ENCODE results near the gene PPFIA3.
A peak's percentile ranks its signal among the peaks of the same experiment; 100 is the strongest.

PPFIA3 gene

DNA sequence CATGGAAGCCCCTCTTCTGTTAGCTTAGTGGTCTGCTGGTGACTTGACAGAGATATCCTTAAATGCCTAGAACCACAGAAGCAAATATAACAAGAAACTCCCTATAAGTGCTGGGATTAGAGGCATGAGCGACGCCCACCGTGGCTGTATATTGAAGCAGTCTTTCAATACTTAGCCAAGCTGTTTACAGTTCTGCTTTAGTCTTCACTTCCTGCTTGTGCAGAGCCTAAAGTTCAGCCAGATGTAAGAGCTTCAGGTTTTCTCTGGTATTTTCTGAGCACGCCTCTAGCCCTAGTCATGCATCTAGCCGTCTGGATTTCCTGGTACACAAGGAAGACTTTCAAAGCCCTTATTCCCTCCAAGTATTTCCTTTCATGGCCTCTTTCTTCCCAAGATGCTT is 66.8 kb downstream of the PPFIA3 start:
- DNase-seq, result no peak

DNA sequence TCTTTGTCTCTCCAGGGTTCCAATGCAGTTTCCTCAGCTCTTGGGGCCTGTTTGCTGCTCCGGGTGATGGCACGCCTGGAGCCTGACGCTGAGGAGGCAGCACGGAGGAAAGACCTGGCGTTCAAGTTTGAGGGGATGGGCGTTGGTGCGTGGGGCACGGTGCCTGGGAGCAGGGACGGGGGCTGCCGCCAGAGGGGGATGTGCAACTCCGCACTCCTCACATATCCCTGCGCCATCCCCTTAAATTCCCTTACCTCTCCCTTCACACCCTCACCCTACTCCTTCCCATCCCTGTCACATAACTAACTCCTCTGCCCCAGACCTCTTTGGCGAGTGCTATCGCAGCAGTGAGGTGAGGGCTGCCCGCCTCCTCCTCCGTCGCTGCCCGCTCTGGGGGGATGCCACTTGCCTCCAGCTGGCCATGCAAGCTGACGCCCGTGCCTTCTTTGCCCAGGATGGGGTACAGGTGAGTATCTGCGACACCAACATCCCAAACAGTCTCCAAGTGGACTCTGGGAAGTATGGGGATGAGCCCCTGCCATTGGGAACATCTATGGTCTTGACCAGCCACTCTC is 69.4 kb downstream of the PPFIA3 start:
- no peak for DNase-seq

DNA sequence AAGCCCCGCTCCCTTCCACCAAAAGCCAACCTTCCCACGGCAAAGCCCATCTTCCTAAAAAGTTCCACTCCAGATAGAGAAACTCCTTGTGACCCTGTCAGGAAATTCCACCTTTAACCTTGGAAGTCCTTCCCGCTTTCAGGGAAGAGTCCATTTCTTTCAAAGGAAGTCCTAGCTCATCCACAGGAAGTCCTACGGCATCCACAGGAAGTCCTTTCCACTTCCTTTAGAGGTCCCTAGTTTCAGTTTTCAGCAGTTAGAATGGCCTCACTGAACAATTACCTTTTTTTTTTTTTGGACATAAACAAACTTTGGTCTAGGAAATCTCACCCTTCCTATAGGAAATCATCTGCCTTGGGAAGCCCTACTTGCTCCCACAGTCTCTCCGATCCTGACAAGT is 69.9 kb downstream of the PPFIA3 start:
- DNase-seq, result no peak

DNA sequence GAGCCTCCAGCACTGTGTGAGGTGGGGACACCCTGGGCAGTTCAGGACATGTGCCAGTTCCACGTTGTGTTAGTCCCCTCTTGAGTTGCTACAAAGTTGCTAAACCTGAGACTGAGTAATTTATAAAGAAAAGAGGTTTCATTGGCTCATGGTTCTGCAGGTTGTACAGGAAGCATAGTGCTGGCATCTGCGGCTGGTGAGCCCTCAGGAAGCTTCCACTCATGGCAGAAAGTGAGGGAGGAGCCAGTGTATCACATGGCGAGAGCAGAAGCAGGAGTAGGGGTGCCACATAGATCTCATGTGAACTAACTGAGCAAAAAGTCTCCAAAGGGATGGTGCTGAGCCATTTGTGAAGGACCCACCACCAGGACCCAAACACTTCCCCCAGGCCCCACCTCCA is 71.4 kb downstream of the PPFIA3 start:
- DNase-seq, result no peak

DNA sequence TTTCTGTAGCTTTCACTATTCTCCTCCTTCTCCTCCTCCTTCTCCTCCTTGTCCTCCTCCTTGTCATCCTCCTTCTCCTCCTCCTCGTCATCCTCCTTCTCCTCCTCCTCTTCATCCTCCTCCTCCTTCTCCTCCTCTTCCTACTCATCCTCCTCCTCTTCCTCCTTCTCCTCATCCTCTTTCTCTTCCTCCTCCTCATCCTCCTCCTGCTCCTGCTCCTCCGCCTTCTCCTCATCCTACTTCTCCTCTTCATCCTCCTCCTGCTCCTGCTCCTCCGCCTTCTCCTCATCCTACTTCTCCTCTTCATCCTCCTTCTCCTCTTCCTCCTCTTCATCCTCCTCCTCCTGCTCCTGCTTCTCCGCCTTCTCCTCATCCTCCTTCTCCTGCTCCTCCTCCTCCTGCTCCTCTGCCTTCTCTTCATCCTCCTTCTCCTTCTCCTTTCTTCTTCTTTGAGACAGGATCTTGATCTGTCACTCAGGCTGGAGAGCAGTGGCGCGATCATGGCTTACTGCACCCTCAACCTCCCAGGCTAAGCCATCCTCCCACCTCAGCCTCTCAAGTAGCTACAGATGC is 74.6 kb downstream of the PPFIA3 start:
- DNase-seq, result no peak

DNA sequence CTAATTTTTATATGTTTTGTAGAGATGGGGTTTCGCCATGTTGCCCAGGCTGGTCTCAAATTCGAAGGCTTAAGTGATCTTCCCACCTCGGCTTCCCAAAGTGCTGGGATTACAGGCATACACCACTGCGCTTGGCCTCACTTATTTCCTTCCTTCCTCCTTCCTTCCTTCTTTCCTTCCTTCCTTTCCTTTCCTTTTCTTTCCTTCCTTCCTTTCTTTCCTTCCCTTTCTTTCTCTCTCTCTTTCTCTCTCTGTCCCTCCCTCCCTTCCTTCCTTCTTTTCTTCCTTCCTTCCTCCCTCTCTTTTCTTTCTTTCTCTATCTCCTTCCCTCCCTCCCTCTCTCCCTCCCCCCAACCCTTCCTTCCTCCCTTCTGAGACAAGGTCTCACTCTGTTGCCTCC is 75.1 kb downstream of the PPFIA3 start:
- no peak for DNase-seq

DNA sequence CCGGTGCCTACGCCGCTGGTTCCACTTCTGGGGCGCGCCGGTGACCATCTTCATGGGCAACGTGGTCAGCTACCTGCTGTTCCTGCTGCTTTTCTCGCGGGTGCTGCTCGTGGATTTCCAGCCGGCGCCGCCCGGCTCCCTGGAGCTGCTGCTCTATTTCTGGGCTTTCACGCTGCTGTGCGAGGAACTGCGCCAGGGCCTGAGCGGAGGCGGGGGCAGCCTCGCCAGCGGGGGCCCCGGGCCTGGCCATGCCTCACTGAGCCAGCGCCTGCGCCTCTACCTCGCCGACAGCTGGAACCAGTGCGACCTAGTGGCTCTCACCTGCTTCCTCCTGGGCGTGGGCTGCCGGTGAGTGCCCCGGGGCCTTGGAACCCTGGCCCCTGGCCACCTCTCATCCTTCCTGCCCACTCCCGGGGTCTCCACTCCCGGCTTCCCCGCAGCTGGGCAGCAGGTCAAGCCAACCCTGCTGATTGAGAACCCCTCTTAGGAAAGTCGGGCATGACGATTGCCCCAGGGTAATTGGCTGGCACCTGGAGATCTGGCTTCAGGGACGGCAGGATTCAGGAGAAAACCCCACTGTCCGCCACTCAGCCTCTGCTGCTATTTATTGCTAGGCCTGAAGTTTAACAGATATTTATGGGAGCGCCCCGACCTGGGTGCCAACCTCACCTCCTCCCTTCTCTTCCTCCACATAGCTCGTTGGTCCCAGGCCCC is 77.3 kb downstream of the PPFIA3 start:
- DNase-seq, result peak; percentile 17

DNA sequence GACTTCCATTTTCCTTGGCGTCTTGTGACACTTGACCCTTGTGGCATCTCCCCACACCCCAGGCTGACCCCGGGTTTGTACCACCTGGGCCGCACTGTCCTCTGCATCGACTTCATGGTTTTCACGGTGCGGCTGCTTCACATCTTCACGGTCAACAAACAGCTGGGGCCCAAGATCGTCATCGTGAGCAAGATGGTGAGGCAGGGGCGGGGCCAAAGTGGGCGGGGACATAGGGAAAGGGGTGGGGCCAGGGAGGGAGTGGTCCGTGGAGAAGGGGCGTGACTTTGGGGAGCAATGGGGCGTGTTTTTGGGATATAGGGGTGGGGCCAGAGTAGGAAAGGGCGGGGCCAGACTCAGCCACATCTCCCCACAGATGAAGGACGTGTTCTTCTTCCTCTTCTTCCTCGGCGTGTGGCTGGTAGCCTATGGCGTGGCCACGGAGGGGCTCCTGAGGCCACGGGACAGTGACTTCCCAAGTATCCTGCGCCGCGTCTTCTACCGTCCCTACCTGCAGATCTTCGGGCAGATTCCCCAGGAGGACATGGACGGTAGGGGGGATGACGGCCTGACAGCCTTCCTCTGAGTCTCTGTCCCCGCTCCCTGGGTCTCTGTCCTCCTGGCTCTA is 81.0 kb downstream of the PPFIA3 start:
- DNase-seq, result no peak
